ENCODE data around the gene TRAF4. TPM values are rescaled to one million over a fixed set of nuclear protein-coding genes. Genes with fewer than 3 reads are reported as not detected.

The TRAF4 gene
- total and polyA plus RNA-seq, 9 of the 15 experiments (the other 6 are each of a cell fraction or from before 2014, with no cell fraction given): 2.4 to 147 (median 72.4) TPM

- H3K9me3 ChIP-seq (replicated peaks; ENCODE audit: control insufficient read depth, insufficient read depth, low read depth, low read length): 0 out of 2 replicates have a peak, but pooled peaks cover 2% of the 10 kb centered on the region
- H3K27me3 ChIP-seq (ENCODE audit: control insufficient read depth in 2 of 2, insufficient read depth in 2 of 2, low read length in 2 of 2): 0 out of 5 replicates have a peak, but pooled peaks cover 0 to 11% of the 10 kb centered on the region in 2 experiments
- FAIRE-seq: peak; percentile 70
- peak; percentile 74 for ATAC-seq
- intact Hi-C loops (cut with micrococcal nuclease): no loop called here
- CTCF ChIA-PET (ENCODE audit: low intra/inter-chr PET ratio): no interaction called here
- no peaks in the 10 kb centered on the region for H3K36me3 ChIP-seq (ENCODE audit: control insufficient read depth, insufficient read depth, low read length)
- no peaks in the 10 kb centered on the region for H4K20me1 ChIP-seq (replicated peaks; ENCODE audit: control insufficient read depth, insufficient read depth, low read length)
- H3K9ac ChIP-seq (ENCODE audit: insufficient read depth in 1 of 2, low read depth in 2 of 2, low read length in 2 of 2): peak overlapping the region; percentile 79 to 93
- peak overlapping the region; percentile 71 for H3K4me3 ChIP-seq
- 4% methylated on average over 23 of the region's 34 CpGs for WGBS (ENCODE audit: insufficient coverage, low coverage, missing lambda C conversion rate)
- H3K9me1 ChIP-seq (ENCODE audit: control insufficient read depth, insufficient read depth, low read length): no peaks in the 10 kb centered on the region
- peak overlapping the region; percentile 85 for H2AFZ ChIP-seq (ENCODE audit: low read depth, low read length)
- peak overlapping the region; percentile 99 for H3K4me2 ChIP-seq (ENCODE audit: insufficient read depth, low read length)
- BruUV-seq (replicated peaks): no TSS peak
- peaks cover 14 to 38% of the 10 kb centered on the region in 2 experiments for H3K4me1 ChIP-seq (replicated peaks in 1 of 2; ENCODE audit: control insufficient read depth in 2 of 2, insufficient read depth in 2 of 2, low read length in 2 of 2)
- peaks cover 13% of the 10 kb centered on the region for H3K79me2 ChIP-seq (ENCODE audit: control insufficient read depth, insufficient read depth, low read length)
- in situ Hi-C loops (cut with MboI): no loop called here
- POLR2A ChIA-PET: interaction anchor here (0.6 to 8.7 kb wide), 13 partner anchors 9 to 185 kb away, joined by 3 to 133 read pairs (median 5); partner anchors contain the start of genes RPL23A and TRAF4
- H3K27ac ChIP-seq (ENCODE audit: extremely low read depth, low read depth, low read length): peak overlapping the region; percentile 88
- peak; percentile 77 to 90 (median 80) for DNase-seq (ENCODE audit: extremely low read depth in 1 of 4, low spot score in 3 of 4)
- TF ChIP-seq ZNF740 (CRISPR knock-in tag; IDR thresholded peaks at IDR 0.05): no peak
- TF ChIP-seq ZNF740 (tag; IDR thresholded peaks at IDR 0.05): no peak
- TF ChIP-seq CBFB (CRISPR knock-in tag; IDR thresholded peaks at IDR 0.05): peak; percentile 20; the same call in 1 of the 2 replicates
- TF ChIP-seq POLR2AphosphoS5 (IDR thresholded peaks at IDR 0.05; ENCODE audit: control insufficient read depth, insufficient read depth, low read depth, low read length): no peak
- TF ChIP-seq CCNT2 (IDR thresholded peaks at IDR 0.05; ENCODE audit: borderline replicate concordance, extremely low read depth, insufficient read length, low read depth, low read length): peak; percentile 23
- no peak for TF ChIP-seq ZNF146 (CRISPR knock-in tag; IDR thresholded peaks at IDR 0.05; ENCODE audit: unreplicated experiment)
- no peak for TF ChIP-seq CXXC5 (CRISPR knock-in tag; IDR thresholded peaks at IDR 0.05)
- peak; percentile 94 for TF ChIP-seq SPI1 (IDR thresholded peaks at IDR 0.05; ENCODE audit: borderline replicate concordance, low read depth, low read length)
- no peak for TF ChIP-seq ELF1 (tag; IDR thresholded peaks at IDR 0.05)
- peak; percentile 0 for TF ChIP-seq HNRNPLL (IDR thresholded peaks at IDR 0.05; ENCODE audit: low read depth, low read length, poor library complexity, severe bottlenecking)
- peak in 1 of 2 experiments; percentile 14 for TF ChIP-seq AFF1 (IDR thresholded peaks at IDR 0.05; ENCODE audit: low read depth in 1 of 2, partially characterized antibody in 2 of 2)
- TF ChIP-seq ZNF780A (CRISPR knock-in tag; IDR thresholded peaks at IDR 0.05): no peak
- no peak for TF ChIP-seq ZNF75A (CRISPR knock-in tag; IDR thresholded peaks at IDR 0.05)
Measured at GRCh38 chr17:28712032-28712704, 31.6 kb upstream of the TRAF4 start.

Data from K562 (cell line).